HG02610 (cell line): ENCODE measurements around the gene NCAM2.
"Not testable (repeated sequence)": the region's sequence is repeated elsewhere in the genome, so short reads cannot be mapped to it uniquely, and the experiment has no call there.

Source experiments
- ATAC-seq: cut with Tn5 transposase; IDR thresholded peaks from one replicate; pipeline ENCODE4 v1.9.1; 2021; ENCODE audit warnings: mild to moderate bottlenecking, moderate library complexity; ENCODE audit not compliant: unreplicated experiment

NCAM2 gene

GRCh38 chr21:21097466-21097865 lies 99.3 kb downstream of the NCAM2 start:
- no peak for ATAC-seq

GRCh38 chr21:21101911-21102310 lies 103.7 kb downstream of the NCAM2 start:
- no peak for ATAC-seq

- ATAC-seq: no peak
These were observed 104.7 kb downstream of the NCAM2 start for GRCh38 chr21:21102896-21103295.

GRCh38 chr21:21103692-21104091 lies 105.5 kb downstream of the NCAM2 start:
- no peak for ATAC-seq

GRCh38 chr21:21109736-21110135 lies 111.5 kb downstream of the NCAM2 start:
- no peak for ATAC-seq

DNA sequence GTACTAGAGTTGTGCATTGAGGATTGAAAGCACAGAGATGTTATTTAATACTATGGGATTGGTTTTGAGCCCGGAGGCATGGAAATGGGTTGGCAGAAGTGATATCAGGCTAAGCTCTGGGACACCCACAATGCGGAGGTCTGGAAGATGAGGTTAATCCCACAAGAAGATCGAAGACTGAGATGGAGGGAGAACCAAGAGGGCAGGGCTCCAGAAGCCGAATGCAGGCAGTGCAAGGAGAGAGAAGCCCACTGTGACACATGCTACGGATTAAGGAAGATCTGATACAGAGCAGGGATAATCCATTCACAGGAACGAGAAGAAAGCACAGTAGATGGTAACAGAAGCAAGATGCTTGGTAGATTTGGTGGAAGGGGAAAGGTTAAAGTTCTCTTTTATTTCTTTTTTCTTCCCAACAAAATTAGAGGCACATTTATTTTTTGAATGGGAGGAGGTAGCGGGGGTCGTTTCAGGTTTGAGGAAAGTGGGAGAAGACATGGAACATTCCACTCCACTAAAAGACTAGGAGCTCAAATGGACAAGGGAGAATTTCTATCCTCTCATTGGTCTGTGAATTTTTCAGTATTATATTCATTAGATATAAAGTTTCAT lies 113.2 kb downstream of the NCAM2 start:
- ATAC-seq: no peak

DNA sequence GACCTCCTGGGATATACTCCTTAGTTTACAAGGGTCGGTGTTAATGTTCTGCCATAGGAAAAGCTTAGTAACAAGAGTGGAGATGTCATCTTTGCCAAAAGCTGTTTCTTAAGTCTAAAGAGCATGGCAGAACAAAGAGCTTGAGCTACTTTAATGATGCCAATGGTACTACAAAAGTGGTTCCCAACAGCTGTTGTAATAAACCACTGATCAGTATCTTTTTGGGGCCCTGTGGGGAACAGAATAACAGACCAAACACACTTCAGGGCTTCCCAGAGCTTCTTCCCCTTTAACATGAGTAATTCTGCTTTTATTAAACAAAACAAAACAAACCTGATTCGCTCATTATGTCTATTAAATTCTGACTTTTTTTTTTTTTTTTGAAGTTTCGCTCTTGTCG lies 116.3 kb downstream of the NCAM2 start:
- ATAC-seq: no peak

- ATAC-seq: no peak
These were observed 120.9 kb downstream of the NCAM2 start for GRCh38 chr21:21119091-21119490.

DNA sequence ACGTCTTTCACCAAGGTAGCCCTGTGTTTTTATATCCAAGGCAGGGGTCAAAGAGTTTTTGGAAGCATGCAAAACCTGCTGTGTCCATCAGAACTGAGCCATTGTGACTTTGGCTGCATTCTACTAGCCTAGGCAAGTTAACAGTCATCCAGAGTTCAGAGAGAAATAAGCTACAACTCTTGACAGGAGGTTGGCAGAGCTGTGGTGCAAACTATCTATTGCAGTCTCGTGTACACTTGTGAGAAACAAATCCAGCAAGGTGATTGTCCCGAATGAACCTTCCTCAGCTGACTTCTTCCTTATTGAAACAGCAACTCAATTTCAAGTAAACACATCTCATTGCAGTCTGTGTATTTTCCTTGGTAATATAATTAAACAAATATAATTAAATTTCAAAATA lies 124.5 kb downstream of the NCAM2 start:
- no peak for ATAC-seq

GRCh38 chr21:21132390-21132789 lies 134.2 kb downstream of the NCAM2 start:
- no peak for ATAC-seq

DNA sequence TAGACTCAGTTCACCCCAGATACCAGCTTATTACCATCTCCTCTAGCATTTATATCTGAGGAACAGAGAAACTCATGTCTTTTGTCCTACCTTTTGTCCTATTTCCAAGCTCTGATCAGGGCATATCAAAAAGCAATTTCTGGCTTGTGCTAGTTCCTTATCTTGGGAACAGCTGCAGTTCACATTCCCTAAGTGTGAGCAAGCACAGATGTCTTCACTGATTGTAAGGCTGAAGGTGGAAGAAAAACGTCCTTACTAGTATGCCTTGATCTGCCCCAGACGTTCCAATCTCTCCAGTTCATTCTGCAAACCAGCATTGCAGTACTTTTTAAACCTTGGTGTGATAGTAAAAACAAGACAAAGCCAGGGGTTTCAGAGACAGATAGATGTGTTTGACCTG lies 139.8 kb downstream of the NCAM2 start:
- ATAC-seq: no peak

GRCh38 chr21:21146587-21147373 lies 148.6 kb downstream of the NCAM2 start:
- ATAC-seq: no peak

DNA sequence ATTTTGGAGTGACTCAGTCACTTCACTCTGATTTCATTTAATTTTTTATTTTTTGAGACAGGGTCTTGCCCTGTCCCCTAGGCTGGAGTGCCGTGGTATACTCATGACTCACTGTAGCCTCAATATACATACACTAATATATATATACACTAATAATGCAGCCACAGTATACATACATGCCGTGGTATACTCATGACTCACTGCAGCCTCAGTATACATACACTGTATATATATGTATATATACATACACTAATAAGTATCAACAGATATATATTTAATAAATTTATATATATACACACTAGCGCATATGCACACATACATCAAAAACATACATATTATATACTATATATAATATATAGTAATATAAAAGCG lies 149.2 kb downstream of the NCAM2 start:
- no peak for ATAC-seq

DNA sequence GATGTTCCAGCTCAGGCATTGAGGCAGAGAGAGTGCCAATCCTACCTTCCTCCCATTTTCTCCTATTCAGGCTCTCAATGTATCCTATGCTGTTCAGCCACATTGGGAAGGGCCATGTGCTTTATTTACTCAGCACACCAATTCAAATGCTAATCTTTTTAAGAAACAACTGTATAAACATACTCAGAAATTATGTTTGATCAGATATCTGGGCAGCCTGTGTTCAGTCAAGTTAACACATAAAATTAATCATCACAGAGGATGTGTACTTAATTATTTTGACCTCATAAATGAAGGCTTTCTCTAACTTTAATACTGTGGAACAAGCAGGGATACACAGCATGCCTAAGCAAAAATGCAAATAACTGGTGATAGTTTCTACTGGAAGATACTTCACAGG lies 149.8 kb downstream of the NCAM2 start:
- no peak for ATAC-seq

- no peak for ATAC-seq
These were observed 150.3 kb downstream of the NCAM2 start for GRCh38 chr21:21148514-21148913.

DNA sequence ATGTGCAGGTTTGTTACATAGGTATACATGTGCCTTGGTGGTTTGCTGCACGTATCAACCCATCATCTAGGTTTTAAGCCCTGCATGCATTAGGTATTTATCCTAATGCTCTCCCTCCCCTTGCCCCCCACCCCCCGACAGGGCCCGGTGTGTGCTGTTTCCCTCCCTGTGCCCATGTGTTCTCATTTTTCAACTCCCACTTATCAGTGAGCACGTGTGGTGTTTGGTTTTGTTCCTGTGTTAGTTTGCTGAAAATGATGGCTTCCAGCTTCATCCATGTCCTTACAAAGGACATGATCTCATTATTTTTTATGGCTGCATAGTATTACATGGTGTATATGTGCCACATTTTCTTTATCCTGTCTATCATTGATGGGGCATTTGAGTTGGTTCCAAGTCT lies 151.2 kb downstream of the NCAM2 start:
- not testable (repeated sequence) for ATAC-seq

DNA sequence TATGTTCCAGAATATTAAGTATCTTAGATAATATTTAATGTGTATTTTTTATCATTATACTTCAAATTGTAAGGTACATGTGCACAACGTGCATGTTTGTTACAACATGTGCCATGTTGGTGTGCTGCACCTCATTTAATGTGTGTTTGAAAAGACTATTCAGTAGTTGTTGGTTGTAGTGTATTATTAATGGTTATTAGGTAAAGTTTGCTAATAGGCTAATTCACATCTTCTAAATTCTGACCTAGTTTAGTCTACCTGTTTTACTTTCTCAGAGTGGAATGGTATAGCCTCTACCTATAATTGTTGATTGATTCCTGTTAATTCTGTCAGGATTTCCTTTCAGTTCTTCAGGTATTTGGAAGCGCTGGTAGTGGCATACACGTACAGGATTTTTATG lies 153.0 kb downstream of the NCAM2 start:
- no peak for ATAC-seq

GRCh38 chr21:21156397-21156796 lies 158.2 kb downstream of the NCAM2 start:
- no peak for ATAC-seq

DNA sequence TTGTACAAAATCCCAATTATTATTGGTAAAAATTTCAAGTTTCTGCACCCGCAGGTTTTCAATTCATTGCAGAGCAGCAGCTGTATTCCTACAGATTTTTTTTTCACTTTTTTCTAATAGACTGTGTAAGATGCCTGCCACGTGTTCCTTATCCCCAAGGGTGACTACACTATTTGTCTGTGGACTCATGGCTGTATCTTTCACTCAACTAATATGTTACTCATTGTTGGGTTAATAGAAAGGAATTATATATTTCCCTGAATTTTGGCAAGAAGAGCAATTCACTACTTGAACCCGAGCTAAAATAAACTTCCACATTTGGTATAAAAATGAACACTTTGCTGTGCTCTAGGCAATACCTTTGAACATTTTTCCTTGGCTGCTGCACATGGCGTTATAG lies 158.7 kb downstream of the NCAM2 start:
- ATAC-seq: no peak

DNA sequence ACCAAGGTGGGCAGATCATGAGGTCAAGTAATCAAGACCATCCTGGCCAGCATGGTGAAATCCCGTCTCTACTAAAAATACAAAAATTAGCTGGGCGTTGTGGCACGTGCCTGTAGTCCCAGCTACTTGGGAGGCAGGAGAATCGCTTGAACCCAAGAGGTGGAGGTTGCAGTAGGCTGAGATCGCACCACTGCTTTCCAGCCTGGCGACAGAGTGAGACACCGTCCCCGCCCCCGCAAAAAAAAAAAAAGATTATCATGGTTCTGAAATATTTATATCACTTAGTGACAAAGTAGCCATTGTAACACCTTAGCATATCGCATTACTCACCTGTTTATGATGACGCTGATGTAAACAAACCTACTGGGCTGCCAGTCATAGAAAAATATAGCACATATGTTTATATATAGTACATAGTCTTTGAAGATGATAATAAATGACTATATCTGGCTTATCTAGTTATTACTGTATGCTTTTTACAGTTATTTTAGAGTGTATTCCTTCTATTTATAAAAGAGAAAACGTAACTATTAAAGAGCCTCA lies 160.2 kb downstream of the NCAM2 start:
- no peak for ATAC-seq

DNA sequence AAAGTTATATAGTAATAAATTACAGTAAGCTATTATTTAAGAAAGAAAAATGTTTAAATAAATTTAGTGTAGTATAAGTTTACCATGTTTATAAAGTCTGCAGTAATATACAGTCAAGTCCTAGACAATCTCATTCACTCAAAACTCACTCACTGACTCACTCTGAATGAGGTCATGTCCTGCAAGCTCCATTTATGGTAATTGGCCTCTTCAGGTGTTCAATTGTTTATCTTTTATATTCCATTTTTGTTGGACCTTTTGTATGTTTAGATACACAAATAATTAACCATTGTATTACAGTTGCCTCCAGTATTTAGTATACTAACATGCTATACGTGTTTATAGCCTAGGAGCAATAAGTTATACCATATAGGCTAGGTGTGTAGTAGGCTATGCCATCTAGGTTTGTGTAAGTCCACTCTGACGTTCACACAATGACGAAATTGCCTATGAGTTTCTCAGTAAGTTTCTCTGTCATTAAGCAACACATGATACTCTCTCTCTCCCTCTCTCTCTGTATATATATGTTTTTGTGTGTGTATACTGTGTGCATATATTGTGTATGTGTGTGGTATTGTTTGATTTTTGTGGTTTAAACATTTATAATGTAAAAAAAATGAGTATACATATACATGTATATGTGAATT lies 161.2 kb downstream of the NCAM2 start:
- no peak for ATAC-seq

- no peak for ATAC-seq
These were observed 164.6 kb downstream of the NCAM2 start for GRCh38 chr21:21162786-21163185.
